ENCODE measurements around the gene ALK.

DNA sequence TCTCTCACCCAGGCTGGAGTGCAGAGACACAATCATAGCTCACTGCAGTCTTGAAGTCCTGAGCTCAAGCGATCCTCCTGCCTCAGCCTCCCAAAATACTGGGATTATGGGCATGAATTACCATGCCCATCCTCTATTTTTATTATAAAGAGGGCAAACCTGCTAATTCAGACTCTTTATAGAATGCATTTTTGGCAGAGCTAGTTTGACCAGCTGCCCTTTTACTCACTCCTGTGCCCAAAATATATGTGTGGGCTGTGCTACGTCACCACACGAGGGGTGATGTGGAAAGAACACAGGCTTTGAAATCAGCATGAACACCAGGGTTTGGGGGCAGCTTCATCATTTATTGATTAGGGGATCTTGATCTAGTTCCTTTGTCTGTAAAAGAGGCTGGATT is 668.4 kb downstream of the ALK start:
- no peak for TF ChIP-seq CTCF (IDR thresholded peaks at IDR 0.05)
- TF ChIP-seq CHD2 (IDR thresholded peaks at IDR 0.05; ENCODE audit: low read length, partially characterized antibody): no peak
- TF ChIP-seq FOSL2 (IDR thresholded peaks at IDR 0.05; ENCODE audit: borderline replicate concordance, low read depth): no peak
- TF ChIP-seq SIN3A (IDR thresholded peaks at IDR 0.05; ENCODE audit: borderline replicate concordance, low read depth, low read length): no peak
- TF ChIP-seq YY1 (IDR thresholded peaks at IDR 0.05; ENCODE audit: low read depth): no peak
- no peak for TF ChIP-seq RCOR1 (IDR thresholded peaks at IDR 0.05; ENCODE audit: low read length)
- no peak for TF ChIP-seq SMC3 (IDR thresholded peaks at IDR 0.05; ENCODE audit: low read depth, low read length)
- no peak for TF ChIP-seq MEF2A (IDR thresholded peaks at IDR 0.05; ENCODE audit: borderline replicate concordance, low read depth)
- no peak for TF ChIP-seq GATA2 (CRISPR knock-in tag; IDR thresholded peaks at IDR 0.05)
